ENCODE data around the gene ATG10. TPM values are rescaled to one million over a fixed set of nuclear protein-coding genes. Genes with fewer than 3 reads are reported as not detected.

ATG10 gene
- total and polyA plus RNA-seq, 2 experiments from 2014 or later = 12.5 to 17.7 TPM

GRCh38 chr5:81971111-81971711, 612 bp upstream of the ATG10 start:
- H3K4me1 Mint-ChIP-seq = peaks cover 34% of the 10 kb centered on the region

More at GRCh38 chr5:81971111-81971711, 612 bp upstream of the ATG10 start:
- Mint-ChIP-seq H3K27ac (peak overlapping the region; percentile 99), H3K4me3 (peak overlapping the region; percentile 88), H3K36me3 (ENCODE audit: low read depth) (peaks cover 9% of the 10 kb centered on the region; the same call in 2 of the 3 replicates), H3K27me3 (ENCODE audit: insufficient read depth, low read depth, poor library complexity) (peaks cover 4% of the 10 kb centered on the region), H3K9me3 (no peaks in the 10 kb centered on the region; the same call in 2 of the 3 replicates)
- Histone ChIP-seq H3K27ac (ENCODE audit: low read depth) (peak overlapping the region; percentile 93), H3K9me2 (ENCODE audit: insufficient read depth) (no peaks in the 10 kb centered on the region), H3K4me1 (ENCODE audit: insufficient read depth) (peaks cover 12% of the 10 kb centered on the region), H3K79me2 (replicated peaks; ENCODE audit: insufficient read depth) (no peaks in the 10 kb centered on the region), H3K27me3 (ENCODE audit: insufficient read depth) (no peaks in the 10 kb centered on the region), H2AFZ (no peak overlapping the region; the same call in 1 of the 2 replicates), H3K4me2 (peak overlapping the region; percentile 82), H3F3A (replicated peaks; ENCODE audit: low read depth) (no peaks in the 10 kb centered on the region), H3K36me3 (ENCODE audit: insufficient read depth) (no peaks in the 10 kb centered on the region), H3K4me3 (peak overlapping the region; percentile 59), H4K20me1 (replicated peaks; ENCODE audit: insufficient read depth) (no peaks in the 10 kb centered on the region)
- TF ChIP-seq ZNF331 (CRISPR knock-in tag; IDR thresholded peaks at IDR 0.05; ENCODE audit: low read depth) (no peak), STAT1 (IDR thresholded peaks at IDR 0.05; ENCODE audit: unreplicated experiment) (no peak), CTCF (conservative IDR thresholded peaks at IDR 0.05; ENCODE audit: low read depth in 2 of 2) (no peak), EZH2phosphoT487 (IDR thresholded peaks at IDR 0.05; ENCODE audit: unreplicated experiment) (no peak), REST (IDR thresholded peaks at IDR 0.05; ENCODE audit: unreplicated experiment) (no peak), NANOG (IDR thresholded peaks at IDR 0.05; ENCODE audit: borderline replicate concordance) (no peak), ZNF462 (CRISPR knock-in tag; IDR thresholded peaks at IDR 0.05) (no peak)
- ATAC-seq = peak; percentile 1; the same call in 1 of the 3 replicates
- DNase-seq (ENCODE audit: low spot score) = peak; percentile 27
